Loucy (cell line): ENCODE results near the gene SQSTM1.

Source experiments
- EZH2phosphoT487 ChIP-seq: fragments of 200-600 bp; IDR thresholded peaks from 2 replicates; pipeline ENCODE4 v1.6.1; 2018; ENCODE audit warnings: antibody characterized with exemption, mild to moderate bottlenecking, moderate library complexity, borderline replicate concordance
- TF ChIP-seq, protein P1 (sequence below): fragments of 200-600 bp; sonication (generic); conservative IDR thresholded peaks from 2 replicates; pipeline ENCODE4 v1.5.1; 2014; ENCODE audit warnings: mild to moderate bottlenecking, antibody characterized with exemption, low read length

DNA sequence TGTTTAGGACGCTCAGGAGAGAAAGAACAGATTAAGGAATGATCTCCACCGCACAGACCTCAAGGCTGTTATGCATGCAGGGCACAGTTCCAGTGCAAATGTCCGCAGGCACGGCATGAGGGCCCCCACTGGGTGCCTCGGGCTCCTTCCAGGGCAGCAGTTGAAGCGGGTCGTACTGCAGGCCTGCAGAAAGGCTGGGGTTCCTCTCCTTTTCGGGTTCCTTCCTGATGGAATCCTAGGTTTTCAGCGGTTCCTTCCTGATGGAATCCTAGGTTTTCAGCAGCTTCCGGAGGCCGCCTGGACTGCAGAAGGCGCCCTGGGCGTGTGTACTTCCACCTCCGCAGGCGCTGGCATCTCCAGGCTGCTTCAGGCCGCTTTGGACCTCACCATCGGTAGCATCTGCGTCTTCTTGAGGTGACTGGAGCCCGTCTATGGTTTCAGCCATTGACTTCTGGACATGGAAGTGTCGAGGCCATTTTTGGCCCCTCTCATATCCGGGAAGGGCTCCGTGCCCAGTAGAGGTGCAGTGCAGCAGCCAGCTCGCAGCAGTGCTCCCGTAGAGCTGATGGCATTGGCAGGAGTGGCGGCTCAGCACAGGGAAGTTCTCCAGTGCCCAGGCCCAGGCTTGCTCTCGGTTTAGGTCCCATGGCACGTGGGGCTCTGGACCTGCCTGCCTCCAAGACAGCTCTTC is 8.4 kb upstream of the SQSTM1 start:
- TF ChIP-seq, protein P1, sequence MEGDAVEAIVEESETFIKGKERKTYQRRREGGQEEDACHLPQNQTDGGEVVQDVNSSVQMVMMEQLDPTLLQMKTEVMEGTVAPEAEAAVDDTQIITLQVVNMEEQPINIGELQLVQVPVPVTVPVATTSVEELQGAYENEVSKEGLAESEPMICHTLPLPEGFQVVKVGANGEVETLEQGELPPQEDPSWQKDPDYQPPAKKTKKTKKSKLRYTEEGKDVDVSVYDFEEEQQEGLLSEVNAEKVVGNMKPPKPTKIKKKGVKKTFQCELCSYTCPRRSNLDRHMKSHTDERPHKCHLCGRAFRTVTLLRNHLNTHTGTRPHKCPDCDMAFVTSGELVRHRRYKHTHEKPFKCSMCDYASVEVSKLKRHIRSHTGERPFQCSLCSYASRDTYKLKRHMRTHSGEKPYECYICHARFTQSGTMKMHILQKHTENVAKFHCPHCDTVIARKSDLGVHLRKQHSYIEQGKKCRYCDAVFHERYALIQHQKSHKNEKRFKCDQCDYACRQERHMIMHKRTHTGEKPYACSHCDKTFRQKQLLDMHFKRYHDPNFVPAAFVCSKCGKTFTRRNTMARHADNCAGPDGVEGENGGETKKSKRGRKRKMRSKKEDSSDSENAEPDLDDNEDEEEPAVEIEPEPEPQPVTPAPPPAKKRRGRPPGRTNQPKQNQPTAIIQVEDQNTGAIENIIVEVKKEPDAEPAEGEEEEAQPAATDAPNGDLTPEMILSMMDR, result no peak
- TF ChIP-seq EZH2phosphoT487, result no peak
